ENCODE results near the gene MACF1. TPM values are rescaled to one million over a fixed set of nuclear protein-coding genes. Genes with fewer than 3 reads are reported as not detected.
"Not testable (repeated sequence)": the region's sequence is repeated elsewhere in the genome, so short reads cannot be mapped to it uniquely, and the experiment has no call there.

The MACF1 gene
- total RNA-seq, 1 donor from 2014 or later = 653 TPM

DNA sequence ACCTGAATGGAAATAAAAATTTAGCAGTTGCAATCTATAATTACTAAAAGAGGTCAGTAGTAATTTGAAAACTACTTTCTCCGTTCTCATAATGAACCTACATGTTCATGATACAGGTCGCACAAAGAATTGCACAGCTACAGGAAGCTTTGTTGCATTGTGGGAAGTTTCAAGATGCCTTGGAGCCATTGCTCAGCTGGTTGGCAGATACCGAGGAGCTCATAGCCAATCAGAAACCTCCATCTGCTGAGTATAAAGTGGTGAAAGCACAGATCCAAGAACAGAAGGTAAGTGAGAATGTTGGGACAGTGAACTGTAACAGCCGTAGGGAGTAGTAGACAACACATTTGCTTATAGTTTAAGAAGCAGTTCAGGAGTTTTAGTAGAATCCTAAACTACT lies 218.1 kb downstream of the MACF1 start:
- no peak for DNase-seq

DNA sequence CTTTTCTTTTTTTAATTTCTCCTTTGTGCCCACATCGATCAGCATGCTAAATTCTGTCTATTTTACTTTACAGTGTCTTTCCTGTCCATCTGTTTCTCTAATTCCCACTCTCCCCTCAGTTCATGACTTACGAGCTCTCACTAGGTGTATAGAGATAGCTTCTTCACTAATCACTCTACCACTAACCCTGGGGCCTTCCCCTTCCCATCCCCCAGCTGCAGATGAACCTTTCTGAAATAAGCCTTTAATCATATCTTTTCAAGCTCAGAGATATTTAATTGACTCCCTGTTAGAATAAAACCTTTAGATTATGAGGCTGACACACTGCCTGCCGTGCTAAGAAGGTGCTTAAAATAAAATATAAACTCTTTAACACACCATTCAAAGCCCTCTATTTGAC lies 220.7 kb downstream of the MACF1 start:
- no peak for DNase-seq

DNA sequence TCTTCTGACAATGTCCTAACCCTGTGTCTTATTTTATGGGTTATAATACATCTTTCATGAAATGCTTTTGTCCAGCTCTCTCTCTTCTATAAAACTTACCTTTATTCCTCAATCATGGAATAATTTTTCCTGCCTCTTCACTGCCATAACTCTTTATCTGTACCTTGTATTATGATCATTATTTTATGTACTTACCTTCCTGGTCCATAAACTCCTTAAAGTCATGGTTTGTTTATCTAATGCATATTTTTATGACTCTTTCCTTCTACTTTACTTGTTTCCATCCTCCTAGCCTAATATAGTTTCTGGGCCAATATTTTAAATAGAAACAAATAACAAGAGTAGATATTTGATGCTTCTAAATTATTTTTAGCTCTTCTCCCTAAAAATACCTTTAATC lies 221.1 kb downstream of the MACF1 start:
- DNase-seq = no peak

DNA sequence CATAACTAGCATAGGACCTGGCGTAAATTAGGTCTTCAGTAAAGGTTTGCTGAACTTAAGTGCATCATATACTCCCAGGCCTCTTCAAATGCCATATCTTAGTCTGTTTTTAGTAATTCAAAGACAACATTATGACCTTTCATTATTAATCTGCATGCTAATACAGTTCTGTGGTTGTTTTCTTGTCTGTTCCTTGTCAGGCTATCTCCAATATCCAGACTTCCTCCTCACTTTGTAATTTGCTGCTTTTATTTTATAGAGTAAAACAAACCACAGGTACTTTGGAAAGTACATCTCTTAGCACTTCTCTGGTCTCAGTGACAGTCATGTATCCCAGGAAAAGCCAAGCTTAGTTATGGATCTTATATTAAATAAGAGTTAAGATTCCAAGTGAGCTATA lies 221.9 kb downstream of the MACF1 start:
- DNase-seq = no peak

DNA sequence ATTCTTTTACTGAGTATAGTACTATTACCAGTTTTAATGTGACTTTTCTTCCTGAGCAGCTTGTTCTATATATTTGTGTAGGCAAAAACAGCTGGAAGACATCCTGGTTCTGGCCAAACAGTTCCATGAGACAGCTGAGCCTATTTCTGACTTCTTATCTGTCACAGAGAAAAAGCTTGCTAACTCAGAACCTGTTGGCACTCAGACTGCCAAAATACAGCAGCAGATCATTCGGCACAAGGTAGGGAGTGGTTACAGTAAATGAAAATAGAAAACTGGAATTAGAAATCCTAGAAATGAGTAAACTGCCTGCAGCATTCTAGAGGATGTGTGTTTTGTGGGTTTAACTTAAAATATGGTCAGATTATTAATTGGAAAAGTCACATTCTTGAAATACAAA lies 222.9 kb downstream of the MACF1 start:
- DNase-seq = no peak

DNA sequence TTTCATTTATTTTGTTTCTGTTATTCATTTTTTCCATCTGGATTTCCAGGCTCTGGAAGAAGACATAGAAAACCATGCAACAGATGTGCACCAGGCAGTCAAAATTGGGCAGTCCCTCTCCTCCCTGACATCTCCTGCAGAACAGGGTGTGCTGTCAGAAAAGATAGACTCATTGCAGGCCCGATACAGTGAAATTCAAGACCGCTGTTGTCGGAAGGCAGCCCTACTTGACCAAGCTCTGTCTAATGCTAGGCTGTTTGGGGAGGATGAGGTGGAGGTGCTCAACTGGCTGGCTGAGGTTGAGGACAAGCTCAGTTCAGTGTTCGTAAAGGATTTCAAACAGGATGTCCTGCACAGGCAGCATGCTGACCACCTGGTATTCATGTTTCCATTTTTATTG lies 223.4 kb downstream of the MACF1 start:
- DNase-seq = no peak

DNA sequence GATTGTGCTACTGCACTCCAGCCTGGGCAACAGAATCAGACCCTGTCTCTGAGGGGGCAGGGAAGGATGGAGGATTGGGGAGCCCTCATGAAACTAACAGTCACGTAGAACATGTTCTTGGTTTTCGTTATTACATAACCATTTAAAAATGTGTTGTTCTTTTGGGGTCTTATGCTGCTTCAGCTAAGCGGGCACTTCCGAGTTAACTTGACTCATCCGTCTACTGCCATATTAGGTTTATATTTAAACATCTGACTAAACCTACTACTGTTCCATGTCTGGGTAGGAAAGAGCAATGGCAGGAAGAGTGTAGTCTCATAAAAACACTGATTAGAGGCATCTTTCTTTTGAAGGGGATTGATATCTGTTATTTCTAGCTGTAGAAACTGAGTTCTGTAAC lies 227.4 kb downstream of the MACF1 start:
- DNase-seq = peak; percentile 67

DNA sequence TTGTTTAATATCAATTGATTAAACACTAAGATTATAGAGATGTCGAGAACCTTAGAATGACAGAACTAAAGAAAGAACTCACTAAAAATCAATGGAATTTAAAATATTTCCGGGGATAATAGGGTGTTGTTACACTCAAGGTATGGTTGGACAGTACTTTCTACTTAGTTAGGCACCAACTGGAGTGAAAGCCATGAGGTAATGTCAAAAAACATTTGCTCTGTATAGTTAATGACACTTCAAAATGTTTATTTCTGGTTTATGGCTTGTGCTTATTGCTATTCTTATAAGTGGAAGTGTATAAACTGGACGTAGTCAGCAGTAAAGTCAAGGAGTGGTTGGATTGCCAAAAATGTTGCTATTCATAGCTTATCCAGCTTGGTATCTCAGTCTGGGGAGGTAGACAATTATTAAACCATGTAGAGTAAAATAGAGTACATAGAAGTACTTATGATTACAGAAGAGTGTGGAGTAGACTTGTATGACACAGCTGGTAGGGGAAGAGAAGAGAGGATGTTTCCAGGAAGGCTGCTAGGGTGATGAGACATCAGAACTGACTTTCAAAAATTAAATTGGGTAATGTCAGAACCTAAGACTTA lies 230.4 kb downstream of the MACF1 start:
- DNase-seq = no peak

DNA sequence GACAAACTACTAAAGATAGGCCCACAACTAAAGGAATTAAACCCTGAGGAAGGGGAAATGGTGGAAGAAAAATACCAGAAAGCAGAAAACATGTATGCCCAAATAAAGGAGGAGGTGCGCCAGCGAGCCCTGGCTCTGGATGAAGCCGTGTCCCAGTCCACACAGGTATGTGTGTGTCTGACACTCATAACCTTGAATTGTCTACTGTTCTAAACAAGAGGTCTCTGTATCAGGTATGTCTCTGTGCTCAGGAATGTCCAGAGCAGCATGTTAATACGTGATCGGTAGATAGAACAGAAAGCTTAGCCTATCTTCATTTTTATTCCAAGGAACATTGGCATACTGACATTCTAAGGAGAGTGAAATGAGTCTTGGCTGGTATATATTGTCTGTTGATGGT lies 231.1 kb downstream of the MACF1 start:
- DNase-seq = no peak

DNA sequence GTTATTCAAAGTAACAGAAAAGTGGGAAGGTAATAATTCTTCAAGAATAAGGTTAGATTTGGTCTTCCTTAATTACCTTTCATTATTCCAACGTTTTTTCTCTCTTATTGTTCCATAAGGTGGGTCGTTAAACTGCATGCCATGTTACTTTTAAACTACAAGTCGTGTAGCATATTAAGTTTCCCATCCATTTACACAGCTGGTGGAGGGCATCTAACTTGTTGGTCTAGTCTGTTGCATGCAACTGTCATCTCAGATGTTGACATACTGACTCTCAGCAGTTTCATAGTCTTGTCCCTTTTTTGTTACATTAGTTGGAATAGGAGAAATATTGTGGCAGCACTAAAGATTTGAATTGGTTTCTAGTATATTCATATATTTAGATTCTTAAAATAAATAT lies 232.3 kb downstream of the MACF1 start:
- DNase-seq = no peak

DNA sequence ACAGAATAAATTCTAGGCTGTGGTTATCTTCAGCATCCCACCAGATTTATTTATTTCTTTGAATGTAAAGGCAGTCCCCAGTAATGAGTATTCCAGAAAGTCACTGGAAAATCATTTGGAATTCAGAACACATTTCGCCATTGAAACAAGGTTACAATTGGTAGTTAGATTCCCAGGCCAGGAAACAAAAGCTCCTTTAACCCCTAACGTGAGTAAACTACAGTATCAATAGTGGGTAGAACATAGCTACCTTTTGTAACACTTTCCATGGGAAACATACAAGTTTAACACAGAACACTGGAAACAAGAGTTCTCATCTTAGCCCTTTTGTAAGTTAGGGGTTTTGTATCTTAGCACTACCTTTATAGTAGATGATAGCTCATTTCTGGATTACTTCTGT lies 233.5 kb downstream of the MACF1 start:
- DNase-seq = no peak

DNA sequence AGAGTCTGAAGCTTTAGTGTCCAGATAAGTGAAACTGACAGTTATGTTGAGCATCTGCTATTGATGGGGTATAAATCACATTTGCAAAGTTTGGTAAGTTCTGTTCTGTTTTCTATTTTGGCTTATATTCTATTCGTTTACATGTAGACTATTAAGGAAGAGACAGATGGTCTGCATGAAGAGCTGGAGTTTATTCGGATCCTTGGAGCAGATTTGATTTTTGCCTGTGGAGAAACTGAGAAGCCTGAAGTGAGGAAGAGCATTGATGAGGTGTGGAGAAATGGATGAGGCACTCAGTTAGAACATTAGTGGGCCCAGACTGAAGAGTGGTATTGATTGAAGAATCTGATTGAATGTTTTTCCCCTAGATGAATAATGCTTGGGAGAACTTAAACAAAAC lies 236.4 kb downstream of the MACF1 start:
- DNase-seq = no peak

DNA sequence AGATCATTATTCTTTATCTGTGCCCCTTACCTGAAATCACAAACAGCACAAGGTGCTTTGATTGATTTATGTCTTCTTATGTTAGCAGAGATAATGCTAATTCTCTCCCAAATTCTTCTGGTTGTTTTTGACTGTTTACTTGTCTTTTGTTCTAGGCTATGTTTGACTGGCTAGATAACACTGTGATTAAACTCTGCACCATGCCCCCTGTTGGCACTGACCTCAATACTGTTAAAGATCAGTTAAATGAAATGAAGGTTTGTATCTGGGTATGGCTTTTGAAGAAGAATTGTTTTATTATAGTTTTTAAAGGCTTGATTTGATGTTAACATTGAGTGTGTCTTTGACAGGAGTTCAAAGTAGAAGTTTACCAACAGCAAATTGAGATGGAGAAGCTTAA lies 237.3 kb downstream of the MACF1 start:
- DNase-seq = no peak

DNA sequence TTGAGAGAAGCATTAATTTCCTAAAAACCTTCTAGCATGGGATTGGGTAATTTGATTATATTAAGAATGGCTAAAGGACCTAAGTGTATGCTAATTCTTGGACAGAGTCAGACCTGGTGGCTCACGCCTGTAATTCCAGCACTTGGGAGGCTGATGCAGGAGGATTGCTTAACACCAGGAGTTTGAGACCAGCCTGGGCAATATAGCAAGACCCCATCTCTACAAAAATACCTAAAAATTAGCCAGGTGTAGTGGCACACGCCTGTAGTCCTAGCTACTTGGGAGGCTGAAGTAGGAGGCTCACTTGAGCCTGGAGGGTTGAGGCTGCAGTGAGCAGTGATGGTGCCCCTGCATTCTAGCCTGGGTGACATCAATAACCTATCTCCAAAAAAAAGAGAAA lies 241.1 kb downstream of the MACF1 start:
- DNase-seq = no peak

DNA sequence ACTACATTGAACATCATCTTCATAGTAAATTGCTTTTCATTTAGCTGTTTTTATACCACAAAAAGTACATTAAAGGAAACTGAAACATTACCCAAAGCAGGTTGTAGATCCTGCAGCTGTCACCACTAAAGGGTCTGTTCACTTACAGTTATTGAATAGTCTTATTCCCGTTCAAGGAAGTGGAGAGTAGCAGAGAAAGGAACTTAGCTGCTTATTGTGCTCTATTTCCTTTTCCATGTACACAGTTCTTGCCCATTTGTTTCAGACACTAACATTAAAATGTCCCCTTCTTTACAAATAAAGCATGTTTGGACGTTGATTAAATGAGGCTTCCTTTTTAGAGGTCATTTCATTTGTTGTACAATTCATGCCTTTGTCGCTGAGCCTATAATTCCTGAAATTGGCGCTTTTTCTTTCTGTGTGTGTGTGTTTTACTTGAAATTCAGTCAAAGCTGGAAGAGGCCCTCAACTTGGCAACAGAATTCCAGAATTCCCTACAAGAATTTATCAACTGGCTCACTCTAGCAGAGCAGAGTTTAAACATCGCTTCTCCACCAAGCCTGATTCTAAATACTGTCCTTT lies 242.6 kb downstream of the MACF1 start:
- peak; percentile 34 for DNase-seq

DNA sequence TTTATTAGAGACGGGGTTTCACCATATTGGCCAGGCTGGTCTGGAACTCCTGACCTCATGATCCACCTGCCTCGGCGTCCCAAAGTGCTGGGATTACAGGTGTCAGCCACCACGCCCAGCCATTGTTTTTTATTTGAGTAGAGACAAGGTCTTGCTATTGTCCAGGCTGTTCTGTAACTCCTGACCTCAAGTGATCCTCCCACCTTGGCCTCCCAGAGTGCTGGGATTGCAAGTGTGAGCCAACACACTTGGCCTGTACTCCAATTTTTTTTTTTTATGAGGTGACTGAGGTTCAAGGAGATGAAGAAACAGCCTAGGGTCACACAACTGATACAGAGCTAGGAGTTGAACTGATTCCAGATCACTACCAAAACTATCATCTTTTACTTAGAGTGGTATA lies 245.5 kb downstream of the MACF1 start:
- not testable (repeated sequence) for DNase-seq

DNA sequence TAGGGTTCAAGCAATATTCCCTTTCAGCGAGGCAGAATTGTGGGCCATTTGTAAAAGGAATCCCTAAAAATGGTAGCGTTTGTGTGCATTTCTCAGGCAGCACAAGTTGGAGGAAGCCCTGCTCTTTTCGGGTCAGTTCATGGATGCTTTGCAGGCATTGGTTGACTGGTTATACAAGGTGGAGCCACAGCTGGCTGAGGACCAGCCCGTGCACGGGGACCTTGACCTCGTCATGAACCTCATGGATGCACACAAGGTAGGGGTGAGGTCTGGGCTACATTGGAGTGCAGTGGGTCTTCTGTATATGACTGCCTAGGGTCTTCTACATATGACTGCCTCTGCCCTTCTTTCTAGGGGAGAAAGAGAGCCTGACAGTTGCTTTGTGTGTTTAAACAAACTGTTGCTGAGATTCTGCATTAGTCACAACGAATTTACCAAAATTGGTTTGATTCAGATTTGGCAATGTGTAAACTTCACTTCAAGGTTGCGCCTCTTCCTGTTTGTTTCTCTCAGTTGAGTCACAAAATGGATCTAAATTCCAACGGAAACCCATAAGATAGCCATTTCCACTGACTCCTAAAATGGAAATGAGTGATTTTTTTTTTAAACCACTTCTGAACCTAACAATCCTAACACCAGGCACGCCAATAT lies 246.6 kb downstream of the MACF1 start:
- DNase-seq = peak; percentile 89

DNA sequence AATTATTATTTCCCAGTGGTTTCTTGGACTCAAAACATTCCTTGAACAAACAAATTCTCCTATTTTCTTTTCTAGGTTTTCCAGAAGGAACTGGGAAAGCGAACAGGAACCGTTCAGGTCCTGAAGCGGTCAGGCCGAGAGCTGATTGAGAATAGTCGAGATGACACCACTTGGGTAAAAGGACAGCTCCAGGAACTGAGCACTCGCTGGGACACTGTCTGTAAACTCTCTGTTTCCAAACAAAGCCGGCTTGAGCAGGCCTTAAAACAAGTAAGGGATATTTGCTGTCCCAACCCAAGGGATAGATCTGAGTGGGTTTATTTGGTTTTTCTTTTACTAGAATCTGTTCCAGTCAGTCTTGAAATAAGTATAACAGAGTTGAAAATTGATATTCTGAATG lies 247.6 kb downstream of the MACF1 start:
- no peak for DNase-seq

DNA sequence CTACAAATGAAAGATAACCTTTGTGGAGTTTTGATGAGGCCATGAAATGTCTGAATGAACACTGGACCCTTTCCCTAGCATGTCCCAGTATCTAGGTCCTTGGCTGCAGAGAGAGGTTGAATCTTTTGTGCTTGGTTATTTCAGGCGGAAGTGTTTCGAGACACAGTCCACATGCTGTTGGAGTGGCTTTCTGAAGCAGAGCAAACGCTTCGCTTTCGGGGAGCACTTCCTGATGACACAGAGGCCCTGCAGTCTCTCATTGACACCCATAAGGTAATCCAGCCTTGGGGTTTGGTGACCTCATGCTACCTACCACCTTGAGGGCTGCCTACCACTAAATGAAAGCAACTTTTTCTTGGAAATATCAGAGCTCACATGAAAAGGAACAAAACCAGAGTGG lies 248.0 kb downstream of the MACF1 start:
- no peak for DNase-seq

DNA sequence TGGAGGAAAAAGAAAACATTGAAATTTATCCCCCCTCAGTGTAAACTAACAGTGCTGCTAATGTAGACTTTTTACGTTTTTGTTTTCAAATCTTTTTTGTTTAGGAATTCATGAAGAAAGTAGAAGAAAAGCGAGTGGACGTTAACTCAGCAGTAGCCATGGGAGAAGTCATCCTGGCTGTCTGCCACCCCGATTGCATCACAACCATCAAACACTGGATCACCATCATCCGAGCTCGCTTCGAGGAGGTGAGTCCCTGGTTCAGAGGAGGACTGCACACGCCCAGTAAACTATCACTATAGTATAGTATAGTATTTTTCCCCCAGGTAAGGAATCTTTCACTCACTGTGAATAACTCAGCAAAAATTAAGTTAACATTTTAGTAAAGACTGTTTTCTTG lies 249.1 kb downstream of the MACF1 start:
- DNase-seq = peak; percentile 39

DNA sequence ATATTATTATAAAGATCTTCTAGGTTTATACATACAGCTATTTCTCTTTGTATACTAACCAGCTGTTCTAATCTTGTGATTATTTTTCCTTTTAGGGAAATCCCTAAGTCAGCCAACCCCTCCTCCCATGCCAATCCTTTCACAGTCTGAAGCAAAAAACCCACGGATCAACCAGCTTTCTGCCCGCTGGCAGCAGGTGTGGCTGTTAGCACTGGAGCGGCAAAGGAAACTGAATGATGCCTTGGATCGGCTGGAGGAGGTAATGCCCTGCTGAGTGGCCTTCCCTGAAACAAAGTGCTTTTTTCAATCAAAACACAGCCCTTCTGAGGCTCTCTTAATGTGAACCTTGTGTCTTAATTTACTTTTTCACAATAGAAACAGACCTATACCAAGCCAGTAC lies 254.5 kb downstream of the MACF1 start:
- DNase-seq = no peak

DNA sequence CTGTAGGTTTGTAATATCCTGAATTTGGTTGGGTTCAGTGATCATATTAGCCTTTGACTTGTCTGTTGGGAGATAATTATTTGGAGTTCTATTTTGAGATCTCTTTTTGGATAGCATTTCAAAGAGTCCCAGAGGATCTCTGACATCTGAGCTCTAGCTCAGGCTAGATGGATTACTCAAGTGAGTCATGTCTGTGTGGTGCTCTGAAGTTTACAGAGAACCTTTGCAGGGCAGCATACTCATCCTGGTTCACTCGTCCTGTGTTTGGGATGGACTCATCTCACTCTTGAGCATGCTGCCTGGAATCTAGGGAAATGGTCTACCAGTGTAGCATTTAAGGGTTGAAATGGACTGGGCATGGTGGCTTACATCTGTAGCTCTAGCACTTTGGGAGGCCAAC lies 257.6 kb downstream of the MACF1 start:
- DNase-seq = no peak

DNA sequence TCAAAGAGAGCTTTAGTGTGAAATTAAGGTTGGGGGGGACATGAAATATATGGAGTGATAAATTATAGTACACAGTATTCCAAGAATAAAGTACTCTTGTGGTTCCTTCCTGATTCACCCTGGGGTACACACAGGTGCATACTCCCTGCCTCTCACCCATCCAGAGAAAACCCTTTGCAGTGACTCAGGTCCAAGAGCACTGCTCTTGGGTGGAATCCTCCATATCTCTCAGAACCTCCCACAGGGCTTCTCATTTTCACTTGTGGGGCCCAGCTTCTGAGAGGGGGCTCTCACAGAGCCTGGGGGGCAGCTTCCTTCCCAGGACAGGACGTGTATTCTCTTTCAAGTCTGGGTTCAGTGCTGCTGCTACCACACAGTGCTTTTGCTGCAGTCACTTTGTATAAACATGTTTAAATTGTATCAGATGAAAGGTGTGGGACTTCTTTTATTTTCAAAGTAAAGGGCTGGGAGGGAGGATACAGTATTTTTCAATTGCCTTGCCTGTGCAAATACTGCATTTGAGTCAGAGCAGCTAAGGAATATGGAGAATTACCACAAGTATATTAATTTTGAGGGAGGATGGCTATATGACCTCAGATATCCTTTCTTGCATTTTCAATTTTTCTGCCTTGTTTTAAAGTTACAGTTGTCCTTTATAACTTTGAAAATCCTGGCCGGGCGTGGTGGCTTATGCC lies 262.1 kb downstream of the MACF1 start:
- DNase-seq = no peak

DNA sequence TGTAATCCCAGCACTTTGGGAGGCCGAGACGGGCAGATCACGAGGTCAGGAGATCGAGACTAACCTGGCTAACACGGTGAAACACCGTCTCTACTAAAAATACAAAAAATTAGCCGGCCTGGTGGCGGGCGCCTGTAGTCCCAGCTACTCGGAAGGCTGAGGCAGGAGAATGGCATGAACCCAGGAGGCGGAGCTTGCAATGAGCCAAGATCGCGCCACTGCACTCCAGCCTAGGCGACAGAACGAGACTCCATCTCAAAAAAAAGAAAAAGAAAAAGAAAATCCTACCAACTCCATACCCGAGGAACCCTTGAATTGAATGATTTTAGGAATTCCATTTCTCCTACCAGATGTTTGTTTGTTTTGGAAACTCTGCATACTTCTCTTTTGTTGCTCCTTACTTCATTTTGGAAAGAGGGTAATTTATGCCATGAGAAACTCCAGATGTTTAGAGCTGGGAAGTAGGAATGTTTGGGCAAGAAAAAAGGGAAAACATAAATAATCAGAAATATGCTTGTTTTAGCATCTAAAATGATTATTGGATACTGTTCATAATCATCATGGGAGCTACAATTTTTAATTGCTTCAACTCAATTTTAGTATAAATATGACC lies 262.7 kb downstream of the MACF1 start:
- not testable (repeated sequence) for DNase-seq
